ENCODE data around the gene FAXC. TPM values are rescaled to one million over a fixed set of nuclear protein-coding genes. Genes with fewer than 3 reads are reported as not detected.

The FAXC gene
- polyA plus RNA-seq, 1 of the 3 experiments (the other 2 are of a cell fraction) = 9.0 TPM

DNA sequence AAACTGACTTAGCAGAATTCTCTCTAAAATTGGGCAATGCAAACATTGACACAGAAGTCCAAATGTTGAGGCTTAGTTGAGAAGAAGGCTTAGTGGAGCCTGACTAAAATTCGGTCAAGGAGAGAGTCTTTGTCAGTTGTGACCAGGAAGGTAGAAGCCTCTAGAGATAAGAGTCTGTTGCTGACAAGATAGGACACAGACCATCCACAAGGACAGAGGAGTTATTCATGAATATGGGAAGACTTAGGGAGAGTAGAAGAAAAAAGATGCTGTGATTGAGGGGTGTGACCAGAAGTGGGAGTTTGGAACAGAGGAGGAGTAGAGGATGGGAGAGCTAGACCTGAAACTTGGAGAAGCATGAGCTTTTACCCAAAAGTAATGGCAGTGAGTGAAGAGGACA, 7.2 kb upstream of the FAXC start:
- H3K9me2 ChIP-seq = no peaks in the 10 kb centered on the region
- 4% methylated on average over 1 of the region's 1 CpG for WGBS (ENCODE audit: low lambda C conversion rate)
- no peaks in the 10 kb centered on the region; the same call in 1 of the 2 replicates for H3K27me3 ChIP-seq (ENCODE audit: insufficient read depth)
- no peaks in the 10 kb centered on the region for H3K9me3 ChIP-seq
- POLR2A ChIA-PET = no interaction called here
- no peaks in the 10 kb centered on the region for H3K4me1 ChIP-seq (ENCODE audit: control insufficient read depth in 1 of 2, insufficient read depth in 2 of 2, low read depth in 1 of 2, low read length in 1 of 2)
- no peaks in the 10 kb centered on the region for H4K20me1 ChIP-seq (ENCODE audit: insufficient read depth)
- H2AFZ ChIP-seq (ENCODE audit: low read depth) = no peak overlapping the region
- TF ChIP-seq NFIC (IDR thresholded peaks at IDR 0.05; ENCODE audit: borderline replicate concordance) = no peak
- no peak for TF ChIP-seq FOSL2 (IDR thresholded peaks at IDR 0.05; ENCODE audit: borderline replicate concordance, low read depth)
- no peak for TF ChIP-seq TAF1 (IDR thresholded peaks at IDR 0.05; ENCODE audit: borderline replicate concordance, low read depth, low read length)
- TF ChIP-seq SMC3 (IDR thresholded peaks at IDR 0.05; ENCODE audit: low read depth, low read length) = no peak
- TF ChIP-seq TCF12 (IDR thresholded peaks at IDR 0.05) = no peak
- H3K27ac ChIP-seq (ENCODE audit: low read depth in 2 of 2, low read length in 1 of 2) = no peak overlapping the region
- H3K4me2 ChIP-seq = no peak overlapping the region
- no peaks in the 10 kb centered on the region for H3K36me3 ChIP-seq (replicated peaks in 1 of 2; ENCODE audit: control insufficient read depth in 1 of 2, insufficient read depth in 2 of 2, low read length in 1 of 2)
- no peaks in the 10 kb centered on the region for H3F3A ChIP-seq (replicated peaks; ENCODE audit: insufficient read depth)
- no peak overlapping the region for H3K9ac ChIP-seq
- CTCF ChIA-PET = no interaction called here
- H3K4me3 ChIP-seq (ENCODE audit: low read depth in 2 of 2, low read length in 1 of 2) = no peak overlapping the region
- H3K79me2 ChIP-seq (ENCODE audit: insufficient read depth) = no peaks in the 10 kb centered on the region
- DNase-seq = no peak

DNA sequence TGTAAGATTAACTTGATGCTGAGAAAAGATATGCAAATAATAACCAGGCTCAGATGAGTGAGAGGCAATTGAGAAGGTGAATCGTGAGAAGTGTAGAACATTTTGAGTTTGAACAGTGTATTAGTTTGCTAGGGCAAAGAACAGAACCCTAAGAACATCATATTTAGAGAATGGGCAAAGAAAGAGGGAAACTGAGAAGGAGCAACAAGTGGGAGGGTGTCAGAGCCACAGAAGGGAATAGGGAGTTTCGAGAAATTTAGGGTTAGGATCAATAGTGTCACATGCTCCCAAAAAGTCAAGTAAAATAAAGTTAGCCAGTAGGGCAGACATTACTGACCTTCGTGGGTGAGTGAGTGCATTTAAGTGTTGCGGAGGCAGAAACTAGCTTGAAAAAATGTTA, 5.5 kb upstream of the FAXC start:
- WGBS (ENCODE audit: low lambda C conversion rate) = 36% methylated on average over 4 of the region's 4 CpGs
- H3K9me2 ChIP-seq = no peaks in the 10 kb centered on the region
- no peak overlapping the region for H3K9ac ChIP-seq
- H3K79me2 ChIP-seq (ENCODE audit: insufficient read depth) = no peaks in the 10 kb centered on the region
- no peaks in the 10 kb centered on the region for H4K20me1 ChIP-seq (ENCODE audit: insufficient read depth)
- no peak for DNase-seq
- ChIA-PET CTCF (interaction anchor here (1.1 kb wide), 1 partner anchor 25 kb away, joined by 3 read pairs; no protein-coding TSS in a partner anchor), POLR2A (interaction anchor here (0.6 kb wide), 1 partner anchor 9 kb away, joined by 3 read pairs; no protein-coding TSS in a partner anchor)
- no peaks in the 10 kb centered on the region for H3K9me3 ChIP-seq
- no peaks in the 10 kb centered on the region; the same call in 1 of the 2 replicates for H3K27me3 ChIP-seq (ENCODE audit: insufficient read depth)
- H3K4me2 ChIP-seq = no peak overlapping the region
- no peaks in the 10 kb centered on the region for H3F3A ChIP-seq (replicated peaks; ENCODE audit: insufficient read depth)
- H2AFZ ChIP-seq (ENCODE audit: low read depth) = no peak overlapping the region
- H3K4me1 ChIP-seq (ENCODE audit: control insufficient read depth in 1 of 2, insufficient read depth in 2 of 2, low read depth in 1 of 2, low read length in 1 of 2) = peaks cover 0 to 4% of the 10 kb centered on the region in 2 experiments; a peak in 1 of 4 replicates
- TF ChIP-seq GABPA (IDR thresholded peaks at IDR 0.05; ENCODE audit: low read depth) = no peak
- no peak for TF ChIP-seq EP300 (IDR thresholded peaks at IDR 0.05; ENCODE audit: borderline replicate concordance in 1 of 2, low read depth in 1 of 2, low read length in 1 of 2)
- no peak for TF ChIP-seq JUND (IDR thresholded peaks at IDR 0.05)
- H3K27ac ChIP-seq (ENCODE audit: low read depth in 2 of 2, low read length in 1 of 2) = no peak overlapping the region
- H3K36me3 ChIP-seq (replicated peaks in 1 of 2; ENCODE audit: control insufficient read depth in 1 of 2, insufficient read depth in 2 of 2, low read length in 1 of 2) = no peaks in the 10 kb centered on the region
- no peak overlapping the region for H3K4me3 ChIP-seq (ENCODE audit: low read depth in 2 of 2, low read length in 1 of 2)

DNA sequence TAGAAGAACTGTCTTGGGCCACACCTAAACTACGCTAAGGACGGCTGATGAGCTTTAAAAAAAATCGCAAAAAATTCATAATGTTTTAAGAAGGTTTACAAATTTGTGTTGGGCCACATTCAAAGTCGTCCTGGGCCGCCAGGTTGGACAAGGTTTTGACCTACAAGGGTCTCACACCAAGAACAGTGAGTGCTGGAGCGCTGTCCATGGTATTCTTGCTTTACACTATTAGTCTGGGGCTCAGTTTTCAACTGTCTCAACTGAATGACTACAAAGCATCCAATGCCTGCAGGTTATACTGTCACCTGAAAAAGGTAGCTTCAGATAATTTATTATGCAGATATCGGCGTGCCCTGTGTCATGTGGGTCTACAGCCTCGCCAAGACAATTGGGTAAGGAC, 3.7 kb upstream of the FAXC start:
- no peak for DNase-seq
- Histone ChIP-seq H3F3A (replicated peaks; ENCODE audit: insufficient read depth) (no peaks in the 10 kb centered on the region), H3K27me3 (ENCODE audit: insufficient read depth) (no peaks in the 10 kb centered on the region; the same call in 1 of the 2 replicates), H3K4me2 (no peak overlapping the region), H2AFZ (ENCODE audit: low read depth) (no peak overlapping the region), H3K9me3 (no peaks in the 10 kb centered on the region), H3K27ac (ENCODE audit: low read depth in 2 of 2, low read length in 1 of 2) (no peak overlapping the region), H3K9me2 (no peaks in the 10 kb centered on the region), H4K20me1 (ENCODE audit: insufficient read depth) (no peaks in the 10 kb centered on the region), H3K9ac (no peak overlapping the region), H3K4me3 (ENCODE audit: low read depth in 2 of 2, low read length in 1 of 2) (no peak overlapping the region), H3K79me2 (ENCODE audit: insufficient read depth) (no peaks in the 10 kb centered on the region), H3K36me3 (replicated peaks in 1 of 2; ENCODE audit: control insufficient read depth in 1 of 2, insufficient read depth in 2 of 2, low read length in 1 of 2) (no peaks in the 10 kb centered on the region), H3K4me1 (ENCODE audit: control insufficient read depth in 1 of 2, insufficient read depth in 2 of 2, low read depth in 1 of 2, low read length in 1 of 2) (peaks cover 0 to 7% of the 10 kb centered on the region in 2 experiments; a peak in 1 of 4 replicates)
- no peak for TF ChIP-seq NFIC (IDR thresholded peaks at IDR 0.05; ENCODE audit: borderline replicate concordance)
- TF ChIP-seq, protein P1, sequence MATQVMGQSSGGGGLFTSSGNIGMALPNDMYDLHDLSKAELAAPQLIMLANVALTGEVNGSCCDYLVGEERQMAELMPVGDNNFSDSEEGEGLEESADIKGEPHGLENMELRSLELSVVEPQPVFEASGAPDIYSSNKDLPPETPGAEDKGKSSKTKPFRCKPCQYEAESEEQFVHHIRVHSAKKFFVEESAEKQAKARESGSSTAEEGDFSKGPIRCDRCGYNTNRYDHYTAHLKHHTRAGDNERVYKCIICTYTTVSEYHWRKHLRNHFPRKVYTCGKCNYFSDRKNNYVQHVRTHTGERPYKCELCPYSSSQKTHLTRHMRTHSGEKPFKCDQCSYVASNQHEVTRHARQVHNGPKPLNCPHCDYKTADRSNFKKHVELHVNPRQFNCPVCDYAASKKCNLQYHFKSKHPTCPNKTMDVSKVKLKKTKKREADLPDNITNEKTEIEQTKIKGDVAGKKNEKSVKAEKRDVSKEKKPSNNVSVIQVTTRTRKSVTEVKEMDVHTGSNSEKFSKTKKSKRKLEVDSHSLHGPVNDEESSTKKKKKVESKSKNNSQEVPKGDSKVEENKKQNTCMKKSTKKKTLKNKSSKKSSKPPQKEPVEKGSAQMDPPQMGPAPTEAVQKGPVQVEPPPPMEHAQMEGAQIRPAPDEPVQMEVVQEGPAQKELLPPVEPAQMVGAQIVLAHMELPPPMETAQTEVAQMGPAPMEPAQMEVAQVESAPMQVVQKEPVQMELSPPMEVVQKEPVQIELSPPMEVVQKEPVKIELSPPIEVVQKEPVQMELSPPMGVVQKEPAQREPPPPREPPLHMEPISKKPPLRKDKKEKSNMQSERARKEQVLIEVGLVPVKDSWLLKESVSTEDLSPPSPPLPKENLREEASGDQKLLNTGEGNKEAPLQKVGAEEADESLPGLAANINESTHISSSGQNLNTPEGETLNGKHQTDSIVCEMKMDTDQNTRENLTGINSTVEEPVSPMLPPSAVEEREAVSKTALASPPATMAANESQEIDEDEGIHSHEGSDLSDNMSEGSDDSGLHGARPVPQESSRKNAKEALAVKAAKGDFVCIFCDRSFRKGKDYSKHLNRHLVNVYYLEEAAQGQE (IDR thresholded peaks at IDR 0.05; ENCODE audit: low read depth, low read length) = peak; percentile 94
- ChIA-PET CTCF (interaction anchor here (0.8 to 1.6 kb wide), 4 partner anchors 17 to 72 kb away, joined by 3 to 5 read pairs (median 4); partner anchors contain the start of gene COQ3), POLR2A (no interaction called here)
- 71% methylated on average over 9 of the region's 9 CpGs for WGBS (ENCODE audit: low lambda C conversion rate)

All from SK-N-SH (cell line).